GM18511 (cell line): Measurements from ENCODE around the gene SLC6A13.
"Not testable (repeated sequence)": the region's sequence is repeated elsewhere in the genome, so short reads cannot be mapped to it uniquely, and the experiment has no call there.

Source experiments
- ATAC-seq: cut with Tn5 transposase; IDR thresholded peaks from one replicate; pipeline ENCODE4 v1.9.1; 2021; ENCODE audit warnings: mild to moderate bottlenecking, moderate library complexity; ENCODE audit not compliant: unreplicated experiment

The SLC6A13 gene

GRCh38 chr12:265096-265495 is 2.5 kb upstream of the SLC6A13 start:
- ATAC-seq, result no peak

- ATAC-seq, result no peak
These were observed 1.6 kb upstream of the SLC6A13 start for GRCh38 chr12:264269-264668.

GRCh38 chr12:263574-263973 is 938 bp upstream of the SLC6A13 start:
- no peak for ATAC-seq

- ATAC-seq, result no peak
These were observed 523 bp downstream of the SLC6A13 start for GRCh38 chr12:262113-262512.

GRCh38 chr12:257521-258321 is 4.9 kb downstream of the SLC6A13 start:
- no peak for ATAC-seq

GRCh38 chr12:256958-257357 is 5.7 kb downstream of the SLC6A13 start:
- ATAC-seq, result no peak

- no peak for ATAC-seq
These were observed 6.4 kb downstream of the SLC6A13 start for GRCh38 chr12:256225-256624.

GRCh38 chr12:254912-255311 is 7.7 kb downstream of the SLC6A13 start:
- no peak for ATAC-seq

GRCh38 chr12:254039-254438 is 8.6 kb downstream of the SLC6A13 start:
- ATAC-seq, result no peak

GRCh38 chr12:253116-253831 is 9.4 kb downstream of the SLC6A13 start:
- no peak for ATAC-seq

- no peak for ATAC-seq
These were observed 10.0 kb downstream of the SLC6A13 start for GRCh38 chr12:252636-253035.

- ATAC-seq, result no peak
These were observed 15.4 kb downstream of the SLC6A13 start for GRCh38 chr12:247271-247670.

- ATAC-seq, result no peak
These were observed 19.3 kb downstream of the SLC6A13 start for GRCh38 chr12:243381-243780.

- no peak for ATAC-seq
These were observed 20.1 kb downstream of the SLC6A13 start for GRCh38 chr12:242496-242895.

- no peak for ATAC-seq
These were observed 21.4 kb downstream of the SLC6A13 start for GRCh38 chr12:241266-241665.

- no peak for ATAC-seq
These were observed 22.1 kb downstream of the SLC6A13 start for GRCh38 chr12:240566-240965.

GRCh38 chr12:238736-239398 is 23.8 kb downstream of the SLC6A13 start:
- ATAC-seq, result no peak

GRCh38 chr12:238116-238515 is 24.5 kb downstream of the SLC6A13 start:
- ATAC-seq, result no peak

GRCh38 chr12:237026-237815 is 25.4 kb downstream of the SLC6A13 start:
- no peak for ATAC-seq

- ATAC-seq, result no peak
These were observed 26.2 kb downstream of the SLC6A13 start for GRCh38 chr12:236445-236844.

GRCh38 chr12:235967-236366 is 26.7 kb downstream of the SLC6A13 start:
- ATAC-seq, result not testable (repeated sequence)
